ENCODE measurements around the gene ALK.

Gene ALK

DNA sequence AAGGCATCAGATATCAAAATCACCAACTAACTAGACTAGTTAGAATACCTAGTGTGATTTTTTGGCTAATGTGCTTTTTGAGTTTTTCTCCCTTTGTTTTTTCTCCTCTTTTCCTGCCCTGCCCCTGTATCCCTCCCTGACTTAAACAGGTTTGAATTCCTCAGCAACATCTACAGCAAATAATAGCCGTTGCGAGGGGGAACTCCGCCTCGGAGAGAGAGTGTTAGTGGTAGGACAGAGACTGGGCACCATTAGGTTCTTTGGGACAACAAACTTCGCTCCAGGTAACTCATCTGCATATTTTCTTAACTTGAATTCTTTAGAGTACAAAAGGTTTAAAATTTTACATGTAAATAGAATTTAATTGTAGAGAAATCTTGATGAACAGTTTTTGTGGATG lies 761.2 kb downstream of the ALK start:
- Histone ChIP-seq H3K9me3 (no peaks in the 10 kb centered on the region), H3K36me3 (peaks cover 5 to 44% (median 28%) of the 10 kb centered on the region in 3 donors), H3K4me3 (no peak overlapping the region), H3K27me3 (no peaks in the 10 kb centered on the region), H3K4me1 (peaks cover 0 to 26% (median 2%) of the 10 kb centered on the region in 4 donors), H3K27ac (no peak overlapping the region)
- DNase-seq: no peak
- TF ChIP-seq, protein P1, sequence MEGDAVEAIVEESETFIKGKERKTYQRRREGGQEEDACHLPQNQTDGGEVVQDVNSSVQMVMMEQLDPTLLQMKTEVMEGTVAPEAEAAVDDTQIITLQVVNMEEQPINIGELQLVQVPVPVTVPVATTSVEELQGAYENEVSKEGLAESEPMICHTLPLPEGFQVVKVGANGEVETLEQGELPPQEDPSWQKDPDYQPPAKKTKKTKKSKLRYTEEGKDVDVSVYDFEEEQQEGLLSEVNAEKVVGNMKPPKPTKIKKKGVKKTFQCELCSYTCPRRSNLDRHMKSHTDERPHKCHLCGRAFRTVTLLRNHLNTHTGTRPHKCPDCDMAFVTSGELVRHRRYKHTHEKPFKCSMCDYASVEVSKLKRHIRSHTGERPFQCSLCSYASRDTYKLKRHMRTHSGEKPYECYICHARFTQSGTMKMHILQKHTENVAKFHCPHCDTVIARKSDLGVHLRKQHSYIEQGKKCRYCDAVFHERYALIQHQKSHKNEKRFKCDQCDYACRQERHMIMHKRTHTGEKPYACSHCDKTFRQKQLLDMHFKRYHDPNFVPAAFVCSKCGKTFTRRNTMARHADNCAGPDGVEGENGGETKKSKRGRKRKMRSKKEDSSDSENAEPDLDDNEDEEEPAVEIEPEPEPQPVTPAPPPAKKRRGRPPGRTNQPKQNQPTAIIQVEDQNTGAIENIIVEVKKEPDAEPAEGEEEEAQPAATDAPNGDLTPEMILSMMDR (IDR thresholded peaks at IDR 0.05): no peak
- intact Hi-C loops (cut with DNase I; ENCODE audit: low total_unique reads): no loop called here

DNA sequence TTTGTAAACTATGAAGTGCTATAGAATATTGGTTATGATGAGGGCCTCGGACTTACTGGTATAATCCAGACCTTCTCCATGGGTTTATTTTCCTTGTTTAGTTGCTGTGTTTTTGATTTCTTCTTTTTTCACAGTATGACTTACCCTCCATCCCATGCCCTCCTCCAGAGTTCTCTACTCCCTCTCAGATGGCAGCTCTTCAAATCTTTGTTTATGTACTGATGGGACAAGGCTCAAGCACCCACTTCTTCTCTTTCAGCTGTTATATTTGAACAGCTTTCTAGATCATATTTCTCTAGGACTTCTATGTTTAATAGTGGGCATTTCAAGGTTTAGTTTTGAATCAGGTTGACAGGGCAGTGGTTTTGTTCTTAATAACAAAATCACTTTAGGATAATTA lies 762.3 kb downstream of the ALK start:
- Histone ChIP-seq H3K4me1 (peaks cover 0 to 26% (median 2%) of the 10 kb centered on the region in 4 donors), H3K27me3 (no peaks in the 10 kb centered on the region), H3K9me3 (no peaks in the 10 kb centered on the region), H3K4me3 (no peak overlapping the region), H3K36me3 (peaks cover 5 to 53% (median 35%) of the 10 kb centered on the region in 3 donors), H3K27ac (peak overlapping the region in 1 of 2 donors; percentile 36)
- DNase-seq: no peak
- intact Hi-C loops (cut with DNase I; ENCODE audit: low total_unique reads): no loop called here
- TF ChIP-seq, protein P1 (IDR thresholded peaks at IDR 0.05): no peak

- Histone ChIP-seq H3K4me3 (no peak overlapping the region), H3K9me3 (no peaks in the 10 kb centered on the region), H3K4me1 (peaks cover 0 to 26% (median 2%) of the 10 kb centered on the region in 4 donors), H3K27ac (peak overlapping the region in 1 of 2 donors; percentile 36), H3K27me3 (no peaks in the 10 kb centered on the region), H3K36me3 (peaks cover 5 to 68% (median 52%) of the 10 kb centered on the region in 3 donors)
- intact Hi-C loops (cut with DNase I; ENCODE audit: low total_unique reads): no loop called here
- no peak for DNase-seq
- TF ChIP-seq, protein P1 (IDR thresholded peaks at IDR 0.05): no peak
Measured at GRCh38 chr2:29157131-29157530, 764.3 kb downstream of the ALK start.

DNA sequence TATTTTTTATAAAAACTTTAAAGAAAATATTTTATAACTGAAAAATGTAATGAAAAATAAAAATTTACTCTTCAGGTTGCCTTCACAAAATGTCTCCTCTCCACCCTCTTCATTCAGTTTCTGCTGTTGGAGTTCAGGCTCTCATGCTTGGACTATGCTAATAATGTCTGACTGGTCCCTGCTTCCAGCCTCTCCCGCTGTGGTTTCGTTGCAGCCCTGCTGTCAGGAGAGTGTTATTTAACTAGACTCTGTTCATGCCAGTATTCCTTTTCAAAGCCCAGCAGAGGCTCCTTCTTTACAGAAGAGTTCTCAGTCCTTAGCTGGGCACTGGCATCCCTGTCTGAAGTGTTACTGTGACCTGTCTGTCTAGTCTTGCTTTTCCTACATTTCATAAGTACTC lies 765.8 kb downstream of the ALK start:
- Histone ChIP-seq H3K4me3 (no peak overlapping the region), H3K36me3 (peaks cover 5 to 56% (median 39%) of the 10 kb centered on the region in 3 donors), H3K9me3 (no peaks in the 10 kb centered on the region), H3K4me1 (peaks cover 0 to 26% (median 2%) of the 10 kb centered on the region in 4 donors), H3K27ac (no peak overlapping the region), H3K27me3 (no peaks in the 10 kb centered on the region)
- DNase-seq: no peak
- TF ChIP-seq, protein P1 (IDR thresholded peaks at IDR 0.05): no peak
- intact Hi-C loops (cut with DNase I; ENCODE audit: low total_unique reads): no loop called here

- no peak overlapping the region for H3K4me3 ChIP-seq
- DNase-seq: no peak
- H3K9me3 ChIP-seq: no peaks in the 10 kb centered on the region
- peaks cover 0 to 26% (median 2%) of the 10 kb centered on the region in 4 donors for H3K4me1 ChIP-seq
- H3K27me3 ChIP-seq: no peaks in the 10 kb centered on the region
- TF ChIP-seq, protein P1 (IDR thresholded peaks at IDR 0.05): no peak
- no peak overlapping the region for H3K27ac ChIP-seq
- intact Hi-C loops (cut with DNase I; ENCODE audit: low total_unique reads): no loop called here
- H3K36me3 ChIP-seq: peaks cover 5 to 54% (median 34%) of the 10 kb centered on the region in 3 donors
Measured at GRCh38 chr2:29154610-29155009, 766.8 kb downstream of the ALK start.

DNA sequence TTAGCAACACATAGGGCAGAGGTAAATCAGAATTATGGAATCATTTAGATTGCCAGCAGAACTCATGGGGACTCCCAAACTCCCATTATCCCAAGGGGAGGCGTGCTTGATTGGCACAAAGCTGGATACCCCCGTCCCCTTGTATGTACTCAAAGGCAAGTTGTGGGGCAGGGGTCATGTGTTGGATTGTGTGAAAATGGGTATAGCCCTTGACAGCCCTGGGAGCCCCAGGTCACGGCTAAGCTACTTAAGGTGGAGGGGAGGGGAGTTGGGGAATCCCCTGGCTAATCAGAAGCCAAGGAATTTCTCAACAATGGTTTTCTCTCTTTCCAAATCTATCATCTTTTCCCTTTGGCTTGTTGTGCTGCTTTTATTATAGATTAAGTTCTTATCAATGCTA lies 773.4 kb downstream of the ALK start:
- H3K36me3 ChIP-seq: peaks cover 25 to 48% (median 34%) of the 10 kb centered on the region in 3 donors
- no peaks in the 10 kb centered on the region for H3K27me3 ChIP-seq
- TF ChIP-seq, protein P1 (IDR thresholded peaks at IDR 0.05): no peak
- no peaks in the 10 kb centered on the region for H3K9me3 ChIP-seq
- intact Hi-C loops (cut with DNase I; ENCODE audit: low total_unique reads): no loop called here
- DNase-seq: no peak
- H3K27ac ChIP-seq: no peak overlapping the region
- H3K4me1 ChIP-seq: no peaks in the 10 kb centered on the region
- H3K4me3 ChIP-seq: no peak overlapping the region

Data from tibial artery (tissue), 4 donors.